MM.1S (cell line): Measurements from ENCODE around the gene LONRF2.

Experiments
- EZH2 ChIP-seq: fragments of 300-600 bp; sonication (generic); optimal IDR thresholded peaks from 2 replicates; pipeline ENCODE3; 2017; ENCODE audit warnings: low read depth, mild to moderate bottlenecking, antibody characterized with exemption, low read length, mixed read lengths
- TF ChIP-seq, protein P1 (sequence below): fragments of 300-600 bp; sonication (generic); IDR thresholded peaks from 2 replicates; pipeline ENCODE4 v1.5.1; 2016; ENCODE audit warnings: antibody characterized with exemption, low read length, mixed read lengths

DNA sequence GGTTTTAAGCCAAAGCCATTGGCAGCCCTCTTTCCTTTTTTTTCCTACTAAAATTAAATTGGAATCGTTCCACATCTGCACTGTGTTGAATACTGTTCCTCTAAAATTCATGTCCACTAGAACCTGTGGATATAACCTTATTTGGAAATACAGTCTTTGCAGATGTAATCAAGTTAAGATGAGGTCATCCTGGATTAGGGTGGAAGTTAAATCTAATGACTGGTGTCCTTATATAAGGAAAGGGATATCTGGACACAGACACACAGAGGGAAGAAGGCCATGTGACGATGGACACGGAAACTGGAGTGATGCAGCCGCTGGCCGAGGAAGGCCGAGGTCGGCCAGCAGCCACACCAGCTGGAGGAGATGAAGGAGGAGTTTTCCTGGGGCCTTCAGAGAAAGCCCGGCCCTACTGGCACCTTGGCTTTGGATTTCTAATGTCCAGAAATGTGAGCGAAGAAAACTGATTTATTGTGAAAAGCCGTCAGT, 49.4 kb downstream of the LONRF2 start:
- TF ChIP-seq, protein P1, sequence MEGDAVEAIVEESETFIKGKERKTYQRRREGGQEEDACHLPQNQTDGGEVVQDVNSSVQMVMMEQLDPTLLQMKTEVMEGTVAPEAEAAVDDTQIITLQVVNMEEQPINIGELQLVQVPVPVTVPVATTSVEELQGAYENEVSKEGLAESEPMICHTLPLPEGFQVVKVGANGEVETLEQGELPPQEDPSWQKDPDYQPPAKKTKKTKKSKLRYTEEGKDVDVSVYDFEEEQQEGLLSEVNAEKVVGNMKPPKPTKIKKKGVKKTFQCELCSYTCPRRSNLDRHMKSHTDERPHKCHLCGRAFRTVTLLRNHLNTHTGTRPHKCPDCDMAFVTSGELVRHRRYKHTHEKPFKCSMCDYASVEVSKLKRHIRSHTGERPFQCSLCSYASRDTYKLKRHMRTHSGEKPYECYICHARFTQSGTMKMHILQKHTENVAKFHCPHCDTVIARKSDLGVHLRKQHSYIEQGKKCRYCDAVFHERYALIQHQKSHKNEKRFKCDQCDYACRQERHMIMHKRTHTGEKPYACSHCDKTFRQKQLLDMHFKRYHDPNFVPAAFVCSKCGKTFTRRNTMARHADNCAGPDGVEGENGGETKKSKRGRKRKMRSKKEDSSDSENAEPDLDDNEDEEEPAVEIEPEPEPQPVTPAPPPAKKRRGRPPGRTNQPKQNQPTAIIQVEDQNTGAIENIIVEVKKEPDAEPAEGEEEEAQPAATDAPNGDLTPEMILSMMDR: no peak
- TF ChIP-seq EZH2: no peak
